IMR-90 (cell line): ENCODE data around the gene DOK4. TPM values are rescaled to one million over a fixed set of nuclear protein-coding genes. Genes with fewer than 3 reads are reported as not detected.
A peak's percentile ranks its signal among the peaks of the same experiment; 100 is the strongest.

Experiments used
- ATAC-seq: fragments of 200-7000 bp; cut with Tn5 transposase; 2 replicates; pipeline ENCODE4 v1.9.1; 2020; ENCODE audit warnings: low read depth, mild to moderate bottlenecking, moderate library complexity
- BruUV-seq: library from RNA; stranded (reverse); fragments of 400-500 nt; replicated peaks from 2 replicates; lab custom pipeline; 2021; lab: Mats Ljungman, UMichigan
- CTCF ChIA-PET: fragments of 300-600 bp; formaldehyde crosslinking; extraction: SDS; loops from one replicate; lab custom pipeline; 2021; ENCODE audit warnings: antibody characterized with exemption; lab: Yijun Ruan, JAX
- POLR2A ChIA-PET: fragments of 300-600 bp; sonication (Branson Sonifier 250); formaldehyde crosslinking; loops from one replicate; lab custom pipeline; 2022; ENCODE audit warnings: antibody characterized with exemption; ENCODE audit not compliant: unreplicated experiment; lab: Charles Lee
- DNase-seq: peaks from one replicate; pipeline ENCODE4 v3.0.0; 2013
- H2AFZ ChIP-seq: replicated peaks from 2 replicates; pipeline ENCODE3; 2013; ENCODE audit warnings: low read length, mild to moderate bottlenecking; ENCODE audit not compliant: poor library complexity
- H2AK5ac ChIP-seq: 2 replicates; pipeline ENCODE4 v1.6.1; 2013; ENCODE audit warnings: low read depth, low read length, inconsistent platforms
- H2AK9ac ChIP-seq: replicated peaks from 2 replicates; pipeline ENCODE3; 2013; ENCODE audit warnings: mild to moderate bottlenecking, low read depth, low read length, moderate library complexity; ENCODE audit not compliant: poor library complexity
- H2BK120ac ChIP-seq: 2 replicates; pipeline ENCODE4 v1.6.1; 2013; ENCODE audit warnings: low read depth, low read length, inconsistent platforms
- H2BK15ac ChIP-seq: 3 replicates; pipeline ENCODE4 v1.6.1; 2013; ENCODE audit warnings: low read depth, low read length, inconsistent platforms
- H2BK20ac ChIP-seq: 2 replicates; pipeline ENCODE4 v1.6.1; 2013; ENCODE audit warnings: low read depth, mild to moderate bottlenecking, inconsistent platforms, low read length, moderate library complexity
- H2BK5ac ChIP-seq: 2 replicates; pipeline ENCODE4 v1.6.1; 2013; ENCODE audit warnings: mild to moderate bottlenecking, low read depth, low read length, inconsistent platforms; ENCODE audit not compliant: poor library complexity, severe bottlenecking
- H3K14ac ChIP-seq: replicated peaks from 2 replicates; pipeline ENCODE4 v1.6.1; 2013; ENCODE audit warnings: low read depth, low read length, inconsistent platforms
- H3K18ac ChIP-seq: 2 replicates; pipeline ENCODE4 v1.6.1; 2013; ENCODE audit warnings: low read depth, low read length, control low read depth
- H3K23ac ChIP-seq: 2 replicates; pipeline ENCODE4 v1.6.1; 2013; ENCODE audit warnings: low read depth, low read length, inconsistent platforms
- H3K27ac ChIP-seq: 2 replicates; pipeline ENCODE4 v1.5.1; 2013; ENCODE audit warnings: mild to moderate bottlenecking, control low read depth, low read length; ENCODE audit not compliant: insufficient read depth
- H3K27me3 ChIP-seq: 2 replicates; pipeline ENCODE4 v1.6.1; 2013; ENCODE audit warnings: low read length; ENCODE audit not compliant: control insufficient read depth, insufficient read depth
- H3K36me3 ChIP-seq: 2 replicates; pipeline ENCODE4 v1.6.1; 2013; ENCODE audit warnings: low read length, mixed read lengths; ENCODE audit not compliant: control insufficient read depth, insufficient read depth
- H3K4ac ChIP-seq: 2 replicates; pipeline ENCODE4 v1.6.1; 2013; ENCODE audit warnings: low read depth, low read length, inconsistent platforms
- H3K4me1 ChIP-seq: 2 replicates; pipeline ENCODE4 v1.6.1; 2013; ENCODE audit warnings: low read length, mixed read lengths; ENCODE audit not compliant: control insufficient read depth, insufficient read depth
- H3K4me2 ChIP-seq: 2 replicates; pipeline ENCODE4 v1.6.1; 2013; ENCODE audit warnings: low read depth, mild to moderate bottlenecking, control low read depth, low read length, moderate library complexity
- H3K4me3 ChIP-seq: 2 replicates; pipeline ENCODE4 v1.5.1; 2013; ENCODE audit warnings: low read depth, mild to moderate bottlenecking, control low read depth, low read length, moderate library complexity; ENCODE audit not compliant: insufficient read depth
- H3K56ac ChIP-seq: 2 replicates; pipeline ENCODE4 v1.6.1; 2013; ENCODE audit warnings: low read length, inconsistent platforms; ENCODE audit not compliant: insufficient read depth; ENCODE audit errors: extremely low read depth
- H3K79me1 ChIP-seq, 2 experiments: 2 replicates each; pipeline ENCODE4 v1.6.1; 2013; ENCODE audit warnings: low read length in 2 of 2, inconsistent platforms in 1 of 2, low read depth in 1 of 2
- H3K9ac ChIP-seq: 2 replicates; pipeline ENCODE4 v1.6.1; 2013; ENCODE audit warnings: low read depth, low read length, control low read depth
- H3K9me1 ChIP-seq: 2 replicates; pipeline ENCODE4 v1.6.1; 2013; ENCODE audit warnings: low read length, inconsistent platforms; ENCODE audit not compliant: insufficient read depth
- H3K9me3 ChIP-seq: 2 replicates; pipeline ENCODE4 v1.6.1; 2013; ENCODE audit warnings: low read length; ENCODE audit not compliant: control insufficient read depth, insufficient read depth
- H4K20me1 ChIP-seq: 2 replicates; pipeline ENCODE4 v1.6.1; 2013; ENCODE audit warnings: low read length, inconsistent platforms; ENCODE audit not compliant: insufficient read depth
- H4K5ac ChIP-seq: 2 replicates; pipeline ENCODE4 v1.6.1; 2013; ENCODE audit warnings: mild to moderate bottlenecking, low read depth, low read length, control low read depth
- H4K8ac ChIP-seq, 2 experiments: 2 replicates each; pipeline ENCODE4 v1.6.1; 2013; ENCODE audit warnings: low read depth in 2 of 2, low read length in 2 of 2, control low read depth in 1 of 2, inconsistent platforms in 1 of 2
- H4K91ac ChIP-seq: 2 replicates; pipeline ENCODE4 v1.6.1; 2013; ENCODE audit warnings: low read depth, low read length, inconsistent platforms; ENCODE audit not compliant: insufficient read depth
- BHLHE40 ChIP-seq: fragments of 150-350 bp; IDR thresholded peaks from 2 replicates; pipeline ENCODE4 v1.6.1; 2016; ENCODE audit warnings: mild to moderate bottlenecking, low read depth, low read length
- CEBPB ChIP-seq: IDR thresholded peaks from 2 replicates; pipeline ENCODE4 v1.6.1; 2012; ENCODE audit warnings: low read depth, low read length, improper control_type of control experiment
- CHD1 ChIP-seq: IDR thresholded peaks from 2 replicates; pipeline ENCODE4 v1.6.1; 2012; ENCODE audit warnings: low read depth, low read length, improper control_type of control experiment
- MAFK ChIP-seq: IDR thresholded peaks from 2 replicates; pipeline ENCODE4 v1.6.1; 2012; ENCODE audit warnings: low read depth, low read length, improper control_type of control experiment
- MAZ ChIP-seq: IDR thresholded peaks from 2 replicates; pipeline ENCODE4 v1.6.1; 2012; ENCODE audit warnings: low read depth, mild to moderate bottlenecking, low read length, improper control_type of control experiment, moderate library complexity, borderline replicate concordance
- MXI1 ChIP-seq: IDR thresholded peaks from 2 replicates; pipeline ENCODE4 v1.6.1; 2012; ENCODE audit warnings: low read depth, mild to moderate bottlenecking, low read length, moderate library complexity, borderline replicate concordance
- NFE2L2 ChIP-seq: fragments of 150-350 bp; IDR thresholded peaks from 2 replicates; pipeline ENCODE4 v1.6.1; 2016; ENCODE audit warnings: low read depth, mild to moderate bottlenecking, low read length
- POLR2A ChIP-seq: IDR thresholded peaks from 2 replicates; pipeline ENCODE4 v1.6.1; 2012; ENCODE audit warnings: mild to moderate bottlenecking, low read depth, low read length
- RAD21 ChIP-seq: IDR thresholded peaks from 2 replicates; pipeline ENCODE4 v1.6.1; 2012; ENCODE audit warnings: low read length, improper control_type of control experiment
- RCOR1 ChIP-seq: IDR thresholded peaks from 2 replicates; pipeline ENCODE4 v1.6.1; 2012; ENCODE audit warnings: mild to moderate bottlenecking, low read length, improper control_type of control experiment; ENCODE audit not compliant: insufficient replicate concordance
- RFX5 ChIP-seq: IDR thresholded peaks from 2 replicates; pipeline ENCODE4 v1.8.0; 2012; ENCODE audit warnings: low read depth, mild to moderate bottlenecking, low read length, moderate library complexity
- SMC3 ChIP-seq: fragments of 150-350 bp; IDR thresholded peaks from 2 replicates; pipeline ENCODE4 v1.6.1; 2016; ENCODE audit warnings: low read depth, mild to moderate bottlenecking, antibody characterized with exemption, low read length, moderate library complexity
- WGBS, 2 experiments: methylation state at CpG; one replicate each; pipeline versions ENCODE4 v1.1.5 to v1.1.7; 2013; ENCODE audit warnings: missing lambda C conversion rate in 2 of 2; ENCODE audit not compliant: insufficient read length in 1 of 2; ENCODE audit errors: extremely low coverage in 2 of 2; 5-methylcytosine and 5-hydroxymethylcytosine counted together
- dilution Hi-C: fragments of 300-500 bp; cut with HindIII; formaldehyde crosslinking; loops from one replicate; pipeline ENCODE4 v1.14.3; 2018; ENCODE audit warnings: low sequenced_read_pairs; ENCODE audit not compliant: unreplicated experiment
- in situ Hi-C: fragments of 300-500 bp; cut with MboI; formaldehyde crosslinking; loops from 3 replicates; pipeline ENCODE4 v1.14.3; 2019; ENCODE audit warnings: low sequenced_read_pairs, inconsistent platforms, mixed read lengths
- intact Hi-C: fragments of 100-400 bp; cut with micrococcal nuclease; formaldehyde crosslinking; loops from 2 replicates; pipeline ENCODE4 v1.10.0; 2022
- polyA plus RNA-seq, 3 experiments: library from polyadenylated mRNA; depleted of rRNA; stranded (reverse); fragments of >200 nt; gene quantifications; 2 replicates each; pipeline ENCODE4 v1.2.3, GENCODE V29; 2012; ENCODE audit warnings: low replicate concordance in 1 of 3
- total RNA-seq: library from RNA; depleted of rRNA; stranded (reverse); fragments of >200 nt; gene quantifications from 2 replicates; pipeline ENCODE4 v1.2.3, GENCODE V29; 2012
- TF ChIP-seq, protein P1 (sequence below): conservative IDR thresholded peaks from 2 replicates; pipeline ENCODE4 v1.5.1; 2012; ENCODE audit warnings: mild to moderate bottlenecking, low read depth, low read length, improper control_type of control experiment
- TF ChIP-seq, protein P2 (sequence below): fragments of 150-350 bp; IDR thresholded peaks from 2 replicates; pipeline ENCODE4 v1.6.1; 2016; ENCODE audit warnings: low read depth, mild to moderate bottlenecking, low read length, moderate library complexity, borderline replicate concordance

DOK4 gene
- total and polyA plus RNA-seq, 2 of the 4 experiments (the other 2 are of a cell fraction), result 22.0 to 25.9 TPM

DNA sequence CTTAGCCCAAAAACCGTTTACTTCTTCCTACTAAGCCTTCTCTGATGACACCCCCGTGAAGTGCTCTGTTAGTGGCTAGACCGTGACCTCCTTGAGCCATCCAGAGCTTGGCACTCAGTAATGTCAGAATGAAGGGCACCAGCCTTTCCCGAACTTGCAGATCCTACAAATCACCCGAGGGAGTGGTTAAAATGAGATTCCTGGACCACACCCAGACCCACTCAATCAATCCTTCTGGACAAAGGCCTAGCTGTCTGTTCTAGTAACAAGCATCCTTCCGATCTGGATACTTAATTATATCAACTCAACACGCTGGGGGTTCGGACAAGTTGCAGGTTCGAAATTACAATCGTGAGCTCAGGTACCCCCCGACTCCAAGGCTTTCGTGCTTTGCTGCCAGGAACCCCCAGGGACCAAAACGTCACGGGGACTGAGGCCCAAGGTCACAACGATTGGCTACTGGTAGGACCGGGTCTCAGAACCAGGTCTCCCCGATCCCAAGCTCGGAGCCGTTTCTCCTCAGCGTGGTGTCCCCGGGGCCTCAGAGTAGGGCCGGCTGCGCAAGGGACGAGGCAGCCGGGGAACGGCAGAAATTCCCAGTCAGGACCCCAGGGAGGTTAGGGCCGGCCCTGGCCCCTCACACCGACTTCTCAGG is 39.6 kb downstream of the DOK4 start:
- Histone ChIP-seq H3K23ac (peak overlapping the region; percentile 80), H3K56ac (peak overlapping the region; percentile 33; the same call in 1 of the 2 replicates), H3K27ac (peak overlapping the region; percentile 71), H3K4me1 (peaks cover 3% of the 10 kb centered on the region), H2AK9ac (peak overlapping the region; percentile 97), H3K14ac (peak overlapping the region; percentile 70), H3K27me3 (no peaks in the 10 kb centered on the region), H3K4me2 (peak overlapping the region; percentile 93), H2BK5ac (peak overlapping the region; percentile 3), H3K18ac (no peak overlapping the region), H2BK120ac (no peak overlapping the region), H3K36me3 (0 out of 2 replicates have a peak, but pooled peaks cover 1% of the 10 kb centered on the region), H4K8ac (peak overlapping the region; percentile 71 to 83; a peak in 3 of 4 replicates), H2BK20ac (no peak overlapping the region), H2BK15ac (no peak overlapping the region), H4K91ac (peak overlapping the region; percentile 64), H3K4me3 (peak overlapping the region; percentile 95), H2AFZ (peak overlapping the region; percentile 90), H4K20me1 (no peaks in the 10 kb centered on the region; the same call in 1 of the 2 replicates), H3K79me1 (peaks cover 40 to 61% of the 10 kb centered on the region in 2 experiments), H3K4ac (peak overlapping the region; percentile 67), H2AK5ac (peak overlapping the region; percentile 67), H4K5ac (peak overlapping the region; percentile 55), H3K9me1 (0 out of 2 replicates have a peak, but pooled peaks cover 3% of the 10 kb centered on the region), H3K9me3 (no peaks in the 10 kb centered on the region), H3K9ac (peak overlapping the region; percentile 89)
- in situ Hi-C loops, result no loop called here
- ATAC-seq (peak; percentile 47), DNase-seq (peak; percentile 4)
- intact Hi-C loops, result no loop called here
- dilution Hi-C loops, result no loop called here
- 7% methylated on average over 13 of the region's 28 CpGs; no CpG with 5 or more reads in 1 of the 2 experiments for WGBS, 2 experiments
- ChIA-PET POLR2A (interaction anchor here (0.6 kb wide), 2 partner anchors 118 to 199 kb away, joined by 6 to 20 read pairs; no protein-coding TSS in a partner anchor), CTCF (interaction anchor here (0.8 kb wide), 1 partner anchor 15 kb away, joined by 3 read pairs; no protein-coding TSS in a partner anchor)
- BruUV-seq, result TSS peak; percentile 43
- TF ChIP-seq NFE2L2 (no peak), CHD1 (no peak), BHLHE40 (no peak), SMC3 (no peak), CEBPB (no peak), MXI1 (no peak), RAD21 (no peak), MAZ (no peak), MAFK (no peak), RFX5 (no peak), RCOR1 (no peak), POLR2A (no peak)
- TF ChIP-seq, protein P1, sequence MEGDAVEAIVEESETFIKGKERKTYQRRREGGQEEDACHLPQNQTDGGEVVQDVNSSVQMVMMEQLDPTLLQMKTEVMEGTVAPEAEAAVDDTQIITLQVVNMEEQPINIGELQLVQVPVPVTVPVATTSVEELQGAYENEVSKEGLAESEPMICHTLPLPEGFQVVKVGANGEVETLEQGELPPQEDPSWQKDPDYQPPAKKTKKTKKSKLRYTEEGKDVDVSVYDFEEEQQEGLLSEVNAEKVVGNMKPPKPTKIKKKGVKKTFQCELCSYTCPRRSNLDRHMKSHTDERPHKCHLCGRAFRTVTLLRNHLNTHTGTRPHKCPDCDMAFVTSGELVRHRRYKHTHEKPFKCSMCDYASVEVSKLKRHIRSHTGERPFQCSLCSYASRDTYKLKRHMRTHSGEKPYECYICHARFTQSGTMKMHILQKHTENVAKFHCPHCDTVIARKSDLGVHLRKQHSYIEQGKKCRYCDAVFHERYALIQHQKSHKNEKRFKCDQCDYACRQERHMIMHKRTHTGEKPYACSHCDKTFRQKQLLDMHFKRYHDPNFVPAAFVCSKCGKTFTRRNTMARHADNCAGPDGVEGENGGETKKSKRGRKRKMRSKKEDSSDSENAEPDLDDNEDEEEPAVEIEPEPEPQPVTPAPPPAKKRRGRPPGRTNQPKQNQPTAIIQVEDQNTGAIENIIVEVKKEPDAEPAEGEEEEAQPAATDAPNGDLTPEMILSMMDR, result no peak
- TF ChIP-seq, protein P2, sequence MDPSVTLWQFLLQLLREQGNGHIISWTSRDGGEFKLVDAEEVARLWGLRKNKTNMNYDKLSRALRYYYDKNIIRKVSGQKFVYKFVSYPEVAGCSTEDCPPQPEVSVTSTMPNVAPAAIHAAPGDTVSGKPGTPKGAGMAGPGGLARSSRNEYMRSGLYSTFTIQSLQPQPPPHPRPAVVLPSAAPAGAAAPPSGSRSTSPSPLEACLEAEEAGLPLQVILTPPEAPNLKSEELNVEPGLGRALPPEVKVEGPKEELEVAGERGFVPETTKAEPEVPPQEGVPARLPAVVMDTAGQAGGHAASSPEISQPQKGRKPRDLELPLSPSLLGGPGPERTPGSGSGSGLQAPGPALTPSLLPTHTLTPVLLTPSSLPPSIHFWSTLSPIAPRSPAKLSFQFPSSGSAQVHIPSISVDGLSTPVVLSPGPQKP, result no peak
